Upper lobe of right lung (tissue), 1 donor: ENCODE data around the gene CFAP20DC. TPM values are rescaled to one million over a fixed set of nuclear protein-coding genes. Genes with fewer than 3 reads are reported as not detected.

Experiments
- ATAC-seq: fragments of 200-7000 bp; cut with Tn5 transposase; one replicate; pipeline ENCODE4 v1.9.1; 2020; ENCODE audit warnings: mild to moderate bottlenecking, moderate library complexity
- DNase-seq: peaks from one replicate; pipeline ENCODE4 v3.0.0-alpha.2; 2020
- H3K27ac ChIP-seq: fragments of 200-600 bp; one replicate; pipeline ENCODE4 v1.8.0; 2022
- H3K27me3 ChIP-seq: fragments of 200-600 bp; one replicate; pipeline ENCODE4 v1.8.0; 2022; ENCODE audit warnings: mild to moderate bottlenecking
- H3K36me3 ChIP-seq: fragments of 200-600 bp; one replicate; pipeline ENCODE4 v1.8.0; 2022
- H3K4me1 ChIP-seq: fragments of 200-600 bp; one replicate; pipeline ENCODE4 v1.8.0; 2022
- H3K4me3 ChIP-seq: fragments of 200-600 bp; one replicate; pipeline ENCODE4 v1.8.0; 2022; ENCODE audit warnings: mild to moderate bottlenecking
- H3K9me3 ChIP-seq: fragments of 200-600 bp; one replicate; pipeline ENCODE4 v1.8.0; 2022
- CTCF ChIP-seq: fragments of 200-600 bp; IDR thresholded peaks from one replicate; pipeline ENCODE4 v1.8.0; 2022; ENCODE audit warnings: antibody characterized with exemption
- intact Hi-C: fragments of 100-400 bp; cut with DNase I; formaldehyde crosslinking; loops from one replicate; pipeline ENCODE4 v1.11.0; 2022
- total RNA-seq: library from RNA; stranded (reverse); fragmentation: NEBNext Ultra II Directional; extraction: Animal tissue kit (Norgen Biotek cat#: 25700); gene quantifications from one replicate; pipeline ENCODE4 v1.2.1, GENCODE V29; 2021
- donor health status: DM: no; HTN: yes; CAD: no; lungs with severe emphysema.

The CFAP20DC gene
- total RNA-seq, 1 donor from 2014 or later, result not detected

- Histone ChIP-seq H3K4me3 (no peak overlapping the region), H3K9me3 (no peaks in the 10 kb centered on the region), H3K27me3 (no peaks in the 10 kb centered on the region), H3K4me1 (no peaks in the 10 kb centered on the region), H3K27ac (no peak overlapping the region), H3K36me3 (no peaks in the 10 kb centered on the region)
- DNase-seq (no peak), ATAC-seq (no peak)
- intact Hi-C loops, result no loop called here
- no peak for TF ChIP-seq CTCF
Observed at GRCh38 chr3:58946875-58947274, 103.0 kb downstream of the CFAP20DC start.

GRCh38 chr3:58938057-58938456, 111.8 kb downstream of the CFAP20DC start:
- ATAC-seq, result no peak
- intact Hi-C loops, result no loop called here
- Histone ChIP-seq H3K4me3 (no peak overlapping the region), H3K4me1 (no peaks in the 10 kb centered on the region), H3K36me3 (no peaks in the 10 kb centered on the region), H3K27ac (no peak overlapping the region), H3K27me3 (no peaks in the 10 kb centered on the region), H3K9me3 (no peaks in the 10 kb centered on the region)
- TF ChIP-seq CTCF, result no peak
- no peak for DNase-seq

- H3K36me3 ChIP-seq, result no peaks in the 10 kb centered on the region
- TF ChIP-seq CTCF, result no peak
- ATAC-seq, result no peak
- no peak overlapping the region for H3K4me3 ChIP-seq
- H3K9me3 ChIP-seq, result no peaks in the 10 kb centered on the region
- no peaks in the 10 kb centered on the region for H3K4me1 ChIP-seq
- H3K27ac ChIP-seq, result no peak overlapping the region
- no peak for DNase-seq
- no peaks in the 10 kb centered on the region for H3K27me3 ChIP-seq
- intact Hi-C loops, result no loop called here
Observed at GRCh38 chr3:58924578-58924977, 125.2 kb downstream of the CFAP20DC start.

- DNase-seq (no peak), ATAC-seq (no peak)
- Histone ChIP-seq H3K4me1 (no peaks in the 10 kb centered on the region), H3K9me3 (no peaks in the 10 kb centered on the region), H3K27me3 (no peaks in the 10 kb centered on the region), H3K27ac (peak overlapping the region; percentile 51), H3K36me3 (no peaks in the 10 kb centered on the region), H3K4me3 (no peak overlapping the region)
- intact Hi-C loops, result no loop called here
- no peak for TF ChIP-seq CTCF
Observed at GRCh38 chr3:58900386-58900785, 149.4 kb downstream of the CFAP20DC start.

- Histone ChIP-seq H3K9me3 (no peaks in the 10 kb centered on the region), H3K4me1 (no peaks in the 10 kb centered on the region), H3K27ac (peak overlapping the region; percentile 51), H3K36me3 (no peaks in the 10 kb centered on the region), H3K4me3 (no peak overlapping the region), H3K27me3 (no peaks in the 10 kb centered on the region)
- ATAC-seq (no peak), DNase-seq (no peak)
- TF ChIP-seq CTCF, result no peak
- intact Hi-C loops, result no loop called here
Observed at GRCh38 chr3:58899953-58900298, 149.9 kb downstream of the CFAP20DC start.
